A549 treated with DMSO at 1 μM for 4 hours (cell line): ENCODE measurements around the gene CDC26. TPM values are rescaled to one million over a fixed set of nuclear protein-coding genes. Genes with fewer than 3 reads are reported as not detected.

Source experiments
- total RNA-seq: library from RNA; stranded (reverse); fragments of 200-300 nt; extraction: Qiagen RNA extraction; gene quantifications from 5 replicates; pipeline ENCODE4 v1.2.3, GENCODE V29; 2022; ENCODE audit warnings: low read depth

The CDC26 gene
- total RNA-seq, result 47.1 to 55.9 TPM (median 52.7 TPM) in 5 replicates

DNA sequence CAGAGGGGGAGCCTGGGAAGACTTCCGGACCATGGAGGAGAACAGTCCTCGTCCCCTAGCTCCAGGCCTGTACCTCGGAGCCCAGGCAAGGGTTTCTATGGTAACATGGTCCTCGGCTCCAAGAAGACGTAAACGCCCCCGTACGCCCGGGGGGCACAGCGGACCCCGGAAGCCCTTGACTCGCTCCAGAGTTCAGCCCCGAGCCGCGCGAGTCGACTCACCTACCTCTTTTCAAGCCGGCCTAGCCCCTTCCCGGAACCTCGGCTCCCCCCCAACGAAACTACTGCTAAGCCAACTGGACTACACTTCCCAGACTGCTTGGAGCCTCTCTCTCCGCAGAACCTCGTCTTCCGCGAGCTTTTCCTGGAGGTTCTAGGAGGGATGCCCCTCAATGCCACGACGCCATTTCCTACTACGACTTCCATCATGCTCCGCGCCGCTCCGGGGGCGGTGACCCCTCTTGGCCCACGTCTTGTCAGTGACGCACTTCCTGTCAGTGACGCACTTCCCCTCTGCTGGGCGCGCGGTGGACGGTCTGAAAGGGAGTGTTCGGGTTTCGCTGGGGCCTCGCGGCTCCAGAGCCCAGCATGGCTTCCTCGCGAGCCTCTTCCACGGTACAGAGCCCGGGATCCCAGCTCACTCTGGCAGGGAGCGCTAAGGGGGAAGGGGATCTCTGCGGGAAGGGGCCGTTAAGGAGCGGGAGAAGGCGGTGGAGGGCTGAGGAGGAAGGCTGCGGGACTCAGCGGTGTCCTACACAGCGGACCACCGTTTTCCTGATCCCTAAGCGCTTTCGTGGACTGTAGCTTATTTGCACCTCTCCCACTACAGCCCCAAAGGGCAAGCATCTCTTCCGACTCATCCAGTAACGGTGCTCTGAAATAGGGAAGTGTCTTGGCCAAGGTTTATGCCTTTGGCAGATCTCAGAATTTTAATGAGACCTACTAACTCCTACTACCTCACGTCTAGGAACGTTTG, at the start of gene CDC26, which contains the start of gene PRPF4:
CDC26 (minus strand) TSS at position 416 of the 975 bp plus-strand sequence. CDS start 3,065 bp downstream, outside the sequence.
PRPF4 (plus strand) TSS at position 502 of the 975 bp plus-strand sequence; CDS start at position 588, 86 bp downstream.

DNA sequence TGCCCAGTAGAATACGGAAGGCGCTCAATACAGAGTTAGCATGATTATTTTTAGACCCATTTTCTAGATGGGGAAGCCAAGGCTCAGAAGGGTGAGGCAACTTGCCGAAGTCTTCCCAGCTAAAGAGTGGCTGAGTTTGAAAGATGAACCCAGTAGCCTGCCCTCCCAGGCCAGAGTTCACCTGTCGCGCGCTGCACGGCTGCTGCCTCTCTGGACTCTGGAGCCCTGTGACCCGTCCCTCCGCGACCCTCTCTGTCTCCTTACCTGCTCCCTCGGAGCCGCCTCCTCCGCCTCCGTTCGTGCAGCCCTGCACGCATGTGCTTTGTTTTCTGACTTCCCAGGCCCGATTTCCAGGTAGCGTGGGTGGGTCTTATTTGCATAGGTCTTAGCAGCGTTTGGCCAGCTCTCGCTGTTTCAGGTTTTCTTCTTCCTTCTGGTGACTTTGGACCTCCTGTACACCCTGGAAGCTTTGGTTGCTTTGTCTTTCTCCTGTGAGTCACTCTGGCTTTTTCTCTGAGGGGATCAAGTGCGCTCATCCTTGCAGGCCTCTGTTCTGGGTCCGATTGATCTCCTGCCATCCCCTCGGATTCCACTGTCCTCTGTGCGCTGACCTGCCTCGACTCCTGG, 27.5 kb upstream of the CDC26 start, which contains the start of gene RNF183:
RNF183 (minus strand) TSS at position 585 of the 627 bp plus-strand sequence. CDS start 5,192 bp downstream, outside the sequence.

DNA sequence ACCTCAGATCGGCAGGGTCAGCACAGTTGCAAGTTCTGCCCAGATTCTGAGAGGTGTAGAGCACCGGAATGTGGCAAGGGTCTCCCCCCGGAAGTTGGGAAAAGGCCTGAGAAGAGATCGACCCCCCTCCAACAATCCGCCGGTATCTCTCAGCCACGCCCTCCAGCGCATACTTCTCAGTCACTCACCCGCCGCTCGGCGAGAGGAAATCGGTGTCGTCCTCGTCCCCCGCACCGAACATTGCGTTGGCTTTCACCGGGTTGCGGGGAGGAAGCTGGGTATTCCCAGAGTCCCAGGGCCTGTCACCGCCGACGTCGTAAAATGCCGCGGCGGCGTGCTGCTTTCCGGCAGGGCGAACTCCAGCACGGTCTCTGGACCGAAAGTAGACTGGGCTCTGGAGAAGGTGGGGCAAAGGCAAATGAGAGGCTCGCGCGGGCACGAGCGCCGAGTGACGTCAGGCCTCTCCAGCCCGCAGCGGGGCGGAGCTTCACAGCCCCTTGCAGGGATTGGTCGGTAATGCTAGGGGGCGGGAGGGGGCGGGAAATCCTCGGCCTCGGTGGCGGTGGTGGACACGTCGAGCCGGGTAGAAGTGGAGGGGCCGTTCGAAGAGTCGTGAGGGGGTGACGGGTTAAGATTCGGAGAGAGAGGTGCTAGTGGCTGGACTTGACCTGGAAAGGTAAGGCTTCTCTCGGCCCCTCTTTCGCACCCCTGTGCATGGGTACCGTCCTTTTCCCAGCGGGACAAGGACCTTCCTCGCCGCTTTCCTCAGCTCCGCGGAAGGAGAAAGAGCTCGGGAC, 54.2 kb downstream of the CDC26 start, which contains the start of the genes FKBP15 and SLC31A1:
FKBP15 (minus strand) TSS at position 275 of the 797 bp plus-strand sequence; CDS start at position 241, 34 bp downstream.
SLC31A1 (plus strand) TSS at position 542 of the 797 bp plus-strand sequence. CDS start 34,605 bp downstream, outside the sequence.

Other genes starting within 250 kb of the CDC26 start
- 1.3 to 1.9 TPM (median 1.8 TPM) in 5 replicates for gene ZFP37, start 218.8 kb downstream of the CDC26 start, total RNA-seq
- gene SLC31A2, start 124.6 kb downstream of the CDC26 start, total RNA-seq, result 6.7 to 8.3 TPM (median 7.4 TPM) in 5 replicates
- gene FKBP15, start 54.3 kb downstream of the CDC26 start, total RNA-seq, result 15.4 to 19.6 TPM (median 19.4 TPM) in 5 replicates
- 21.4 to 26.1 TPM (median 23.4 TPM) in 5 replicates for gene SLC31A1, start 54.0 kb downstream of the CDC26 start, total RNA-seq
- gene PRPF4, start 86 bp upstream of the CDC26 start, total RNA-seq, result 61.8 to 63.0 TPM (median 62.3 TPM) in 5 replicates
- gene RNF183, start 27.8 kb upstream of the CDC26 start, total RNA-seq, result 0.20 TPM in 1 of 5 replicates, not detected in the others
- 1.0 to 1.5 TPM (median 1.4 TPM) in 5 replicates for gene WDR31, start 64.7 kb upstream of the CDC26 start, total RNA-seq
- 0.04 to 0.07 TPM (median 0.05 TPM) in 3 of 5 replicates, not detected in the others for gene BSPRY, start 74.0 kb upstream of the CDC26 start, total RNA-seq
- 22.5 to 27.5 TPM (median 24.0 TPM) in 5 replicates for gene HDHD3, start 101.4 kb upstream of the CDC26 start, total RNA-seq
- gene ALAD, start 125.7 kb upstream of the CDC26 start, total RNA-seq, result 14.7 to 17.7 TPM (median 15.6 TPM) in 5 replicates
- 106 to 134 TPM (median 123 TPM) in 5 replicates for gene POLE3, start 135.1 kb upstream of the CDC26 start, total RNA-seq
- gene C9orf43, start 135.2 kb upstream of the CDC26 start, total RNA-seq, result 0.45 to 1.2 TPM (median 0.54 TPM) in 5 replicates
- gene RGS3, start 188.2 kb upstream of the CDC26 start, total RNA-seq, result 24.8 to 30.7 TPM (median 26.6 TPM) in 5 replicates